GM18519 (cell line): ENCODE measurements around the gene UGT1A7.

ENCODE experiments used
- ATAC-seq: cut with Tn5 transposase; IDR thresholded peaks from one replicate; pipeline ENCODE4 v1.9.1; 2021; ENCODE audit warnings: mild to moderate bottlenecking, moderate library complexity; ENCODE audit not compliant: unreplicated experiment, low FRiP score

The UGT1A7 gene

GRCh38 chr2:233758141-233758540, 76.4 kb downstream of the UGT1A7 start:
- ATAC-seq = no peak

GRCh38 chr2:233758849-233759248, 77.1 kb downstream of the UGT1A7 start:
- ATAC-seq = no peak

GRCh38 chr2:233760043-233760442, 78.3 kb downstream of the UGT1A7 start, which contains the start of gene UGT1A1:
UGT1A1 (plus strand) TSS chr2:233760270; CDS start chr2:233760288, 18 bp downstream.
- ATAC-seq = no peak

- no peak for ATAC-seq
Observed at GRCh38 chr2:233761040-233761769, 79.5 kb downstream of the UGT1A7 start.

- ATAC-seq = no peak
Observed at GRCh38 chr2:233764264-233764663, 82.6 kb downstream of the UGT1A7 start.

GRCh38 chr2:233764761-233765160, 83.1 kb downstream of the UGT1A7 start:
- ATAC-seq = no peak

- ATAC-seq = no peak
Observed at GRCh38 chr2:233766416-233766815, 84.7 kb downstream of the UGT1A7 start.

GRCh38 chr2:233768076-233768475, 86.4 kb downstream of the UGT1A7 start:
- no peak for ATAC-seq

GRCh38 chr2:233769260-233769659, 87.6 kb downstream of the UGT1A7 start:
- no peak for ATAC-seq

GRCh38 chr2:233772153-233772552, 90.5 kb downstream of the UGT1A7 start:
- ATAC-seq = no peak

GRCh38 chr2:233772583-233772982, 90.9 kb downstream of the UGT1A7 start:
- ATAC-seq = no peak

GRCh38 chr2:233773854-233774253, 92.2 kb downstream of the UGT1A7 start:
- no peak for ATAC-seq

- no peak for ATAC-seq
Observed at GRCh38 chr2:233775414-233775813, 93.7 kb downstream of the UGT1A7 start.

GRCh38 chr2:233778030-233778429, 96.3 kb downstream of the UGT1A7 start, which contains the start of gene MROH2A:
MROH2A (plus strand) TSS chr2:233778330; CDS start chr2:233779359, 1,029 bp downstream.
- ATAC-seq = no peak

- no peak for ATAC-seq
Observed at GRCh38 chr2:233779722-233780121, 98.0 kb downstream of the UGT1A7 start.

- no peak for ATAC-seq
Observed at GRCh38 chr2:233780771-233781170, 99.1 kb downstream of the UGT1A7 start.

- ATAC-seq = no peak
Observed at GRCh38 chr2:233789554-233789953, 107.9 kb downstream of the UGT1A7 start.

GRCh38 chr2:233791151-233791882, 109.6 kb downstream of the UGT1A7 start:
- no peak for ATAC-seq

GRCh38 chr2:233791883-233792329, 110.2 kb downstream of the UGT1A7 start:
- no peak for ATAC-seq

- ATAC-seq = no peak
Observed at GRCh38 chr2:233792720-233793119, 111.0 kb downstream of the UGT1A7 start.

- no peak for ATAC-seq
Observed at GRCh38 chr2:233793465-233794127, 111.9 kb downstream of the UGT1A7 start.
